HL-60 (cell line): ENCODE results near the gene PLAAT3.

Source experiments
- CTCF ChIP-seq: IDR thresholded peaks from one replicate; pipeline ENCODE4 v1.5.1; 2011; ENCODE audit warnings: low read length, control low read depth, inconsistent platforms; ENCODE audit not compliant: insufficient read depth
- GABPA ChIP-seq: IDR thresholded peaks from 2 replicates; pipeline ENCODE4 v1.6.1; 2012; ENCODE audit warnings: low read depth
- POLR2AphosphoS5 ChIP-seq: IDR thresholded peaks from 2 replicates; pipeline ENCODE4 v1.6.1; 2012; ENCODE audit warnings: low read depth
- SPI1 ChIP-seq: IDR thresholded peaks from 2 replicates; pipeline ENCODE4 v1.6.1; 2012; ENCODE audit warnings: low read depth, mild to moderate bottlenecking, borderline replicate concordance

- TF ChIP-seq SPI1 (no peak), CTCF (no peak), POLR2AphosphoS5 (no peak), GABPA (no peak)
Measured at GRCh38 chr11:63623513-63624140, 9.4 kb upstream of the PLAAT3 start.
